Endometrium (tissue), 2 donors: Measurements from ENCODE around the gene ALOX12B.

Experiments
- FAIRE-seq: peaks from 2 replicates; lab custom pipeline; 2012; peaks lifted over from hg19 to GRCh38; lab: Jason Lieb, UNC
- donor health status: control.
- donor health status: control.

ALOX12B gene

GRCh38 chr17:8087075-8087951 lies at the start of gene ALOX12B:
Gene ALOX12B (minus strand): TSS chr17:8087716. CDS start chr17:8087442, 274 bp downstream.
- FAIRE-seq = no peak

- FAIRE-seq = no peak
Observed at GRCh38 chr17:8133941-8134340, 46.4 kb upstream of the ALOX12B start.

GRCh38 chr17:8133399-8133798 lies 45.9 kb upstream of the ALOX12B start:
- FAIRE-seq = no peak

GRCh38 chr17:8131844-8132441 lies 44.4 kb upstream of the ALOX12B start:
- FAIRE-seq = no peak

- no peak for FAIRE-seq
Observed at GRCh38 chr17:8128125-8128784, 40.7 kb upstream of the ALOX12B start.

- FAIRE-seq = no peak
Observed at GRCh38 chr17:8126491-8127066, 39.1 kb upstream of the ALOX12B start.

- FAIRE-seq = no peak
Observed at GRCh38 chr17:8125947-8126490, 38.5 kb upstream of the ALOX12B start.

DNA sequence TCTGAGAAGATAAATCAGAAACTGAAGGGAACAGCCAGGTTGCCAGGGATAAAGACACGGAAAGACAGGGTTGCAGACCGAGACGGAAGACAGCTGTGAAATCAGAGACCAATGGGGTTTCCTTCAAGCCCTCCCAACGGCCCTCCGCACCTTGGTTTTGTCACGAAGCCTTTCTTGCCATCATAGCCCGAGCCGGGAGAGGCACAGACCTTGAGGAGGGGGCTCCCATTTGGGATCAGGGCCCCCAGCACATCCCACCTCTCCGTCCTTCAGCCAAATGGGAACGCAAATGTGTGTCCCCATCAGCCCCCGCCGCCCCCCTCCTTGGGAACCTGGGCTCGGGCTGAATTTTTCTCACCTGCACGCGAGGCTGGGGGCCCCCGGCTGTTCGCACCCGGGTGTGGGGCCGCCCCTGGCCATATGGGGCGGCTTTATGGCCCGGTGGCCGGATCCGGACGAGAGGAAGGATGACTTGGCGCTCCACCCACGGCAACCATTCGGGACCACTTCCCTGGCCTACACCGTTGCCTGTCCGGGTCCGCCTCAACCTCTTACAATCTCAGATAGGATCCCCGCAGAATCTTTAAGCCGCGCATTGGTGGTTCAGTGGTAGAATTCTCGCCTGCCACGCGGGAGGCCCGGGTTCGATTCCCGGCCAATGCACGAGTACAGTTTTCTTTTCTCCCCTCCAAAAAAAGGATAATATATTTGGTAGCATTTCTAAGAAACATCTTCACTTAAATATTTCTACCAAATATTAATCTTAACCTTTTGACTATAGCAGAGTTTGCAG lies 37.8 kb upstream of the ALOX12B start:
- no peak for FAIRE-seq

- no peak for FAIRE-seq
Observed at GRCh38 chr17:8124350-8125153, 37.0 kb upstream of the ALOX12B start.

GRCh38 chr17:8123695-8124349 lies 36.3 kb upstream of the ALOX12B start, which contains the start of gene HES7:
Gene HES7 (minus strand): TSS chr17:8124106. CDS start chr17:8124084, 22 bp downstream.
- no peak for FAIRE-seq

- FAIRE-seq = no peak
Observed at GRCh38 chr17:8122924-8123694, 35.6 kb upstream of the ALOX12B start.

- FAIRE-seq = no peak
Observed at GRCh38 chr17:8122422-8122923, 35.0 kb upstream of the ALOX12B start.

DNA sequence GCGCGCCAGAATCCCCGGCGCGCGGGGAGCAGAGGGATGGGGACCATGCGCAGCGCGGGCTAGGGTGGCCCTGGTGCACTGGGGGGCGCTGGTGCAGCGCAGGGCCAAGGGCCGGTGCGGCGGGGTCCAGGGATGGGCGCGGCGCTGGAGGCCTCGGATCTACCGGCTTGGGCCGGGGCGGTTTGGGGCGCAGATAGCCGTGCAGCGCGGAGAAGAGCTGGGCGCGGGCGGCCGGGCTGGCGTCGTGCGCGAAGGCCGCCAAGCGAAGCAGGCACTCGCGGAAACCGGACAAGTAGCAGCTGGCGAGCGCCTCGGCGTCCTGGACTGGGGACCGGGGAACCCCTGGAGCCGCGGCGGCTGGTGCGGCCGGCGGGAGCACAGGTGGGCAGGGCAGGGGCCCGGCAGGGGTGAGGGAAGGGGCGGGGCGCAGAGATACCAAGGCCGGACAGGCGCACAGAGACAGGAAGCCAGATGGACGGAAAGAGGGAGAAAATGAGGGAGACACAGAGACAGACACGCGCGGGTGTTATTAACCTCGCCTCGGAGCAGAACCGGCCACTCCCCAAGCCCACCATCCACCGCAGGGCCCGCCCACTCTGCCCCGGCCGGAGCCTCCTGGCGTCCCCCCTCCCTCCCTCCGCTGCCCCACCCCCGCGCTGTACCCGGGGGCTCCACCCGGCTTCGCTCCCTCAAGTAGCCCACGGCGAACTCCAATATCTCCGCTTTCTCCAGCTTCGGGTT lies 34.3 kb upstream of the ALOX12B start:
- FAIRE-seq = no peak

DNA sequence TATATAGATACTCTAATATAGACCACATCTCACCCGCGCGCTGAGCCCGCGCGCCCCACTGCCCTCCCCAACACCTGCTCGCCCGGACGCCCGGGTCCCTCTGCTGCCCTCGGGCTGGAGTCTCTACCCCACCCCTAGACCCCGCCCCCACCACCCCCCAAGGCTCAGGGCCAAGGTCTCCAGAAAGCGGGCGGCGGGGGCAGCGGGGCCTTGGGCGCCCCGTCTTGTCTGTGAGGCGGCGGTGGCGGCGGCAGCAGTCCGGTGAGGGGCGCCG lies 33.8 kb upstream of the ALOX12B start:
- no peak for FAIRE-seq

DNA sequence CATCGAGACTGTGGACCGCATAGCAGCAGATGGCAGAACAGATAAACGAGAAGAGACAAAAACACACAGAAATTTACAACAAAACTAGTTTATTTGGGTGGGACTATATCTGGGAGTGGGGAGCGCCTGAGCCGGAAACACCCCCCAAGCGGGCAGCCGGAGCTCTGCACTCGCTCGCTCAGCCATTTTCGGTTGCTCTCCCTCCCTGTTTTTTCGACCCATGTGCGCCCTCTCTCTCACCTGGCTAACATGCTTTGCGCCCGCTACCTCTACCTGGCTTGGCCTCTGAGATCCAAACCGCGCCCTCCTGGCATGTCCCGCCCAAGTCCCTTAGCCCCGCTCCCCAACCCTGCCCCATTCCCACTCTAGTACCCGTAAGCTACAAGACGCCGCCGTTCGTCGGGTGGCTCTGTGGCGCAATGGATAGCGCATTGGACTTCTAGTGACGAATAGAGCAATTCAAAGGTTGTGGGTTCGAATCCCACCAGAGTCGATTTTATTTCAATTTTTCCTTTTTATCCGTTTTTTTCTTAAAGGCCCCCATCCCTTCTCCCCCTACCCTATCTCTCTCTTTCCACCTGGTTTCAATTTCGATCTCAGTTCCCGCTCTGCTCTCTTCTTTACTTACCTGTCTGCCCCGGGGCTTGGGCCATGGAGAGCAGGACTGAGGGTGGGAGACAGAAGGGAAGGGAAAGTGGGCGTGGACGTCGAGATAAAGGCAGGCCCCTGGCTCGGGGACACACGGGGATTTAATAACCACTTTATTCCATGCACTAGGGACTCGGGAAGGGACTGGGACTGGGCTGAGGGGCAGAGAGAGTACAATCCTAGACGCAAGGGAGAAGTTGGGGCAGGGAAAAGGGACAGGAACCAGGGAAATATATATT lies 33.2 kb upstream of the ALOX12B start:
- no peak for FAIRE-seq

DNA sequence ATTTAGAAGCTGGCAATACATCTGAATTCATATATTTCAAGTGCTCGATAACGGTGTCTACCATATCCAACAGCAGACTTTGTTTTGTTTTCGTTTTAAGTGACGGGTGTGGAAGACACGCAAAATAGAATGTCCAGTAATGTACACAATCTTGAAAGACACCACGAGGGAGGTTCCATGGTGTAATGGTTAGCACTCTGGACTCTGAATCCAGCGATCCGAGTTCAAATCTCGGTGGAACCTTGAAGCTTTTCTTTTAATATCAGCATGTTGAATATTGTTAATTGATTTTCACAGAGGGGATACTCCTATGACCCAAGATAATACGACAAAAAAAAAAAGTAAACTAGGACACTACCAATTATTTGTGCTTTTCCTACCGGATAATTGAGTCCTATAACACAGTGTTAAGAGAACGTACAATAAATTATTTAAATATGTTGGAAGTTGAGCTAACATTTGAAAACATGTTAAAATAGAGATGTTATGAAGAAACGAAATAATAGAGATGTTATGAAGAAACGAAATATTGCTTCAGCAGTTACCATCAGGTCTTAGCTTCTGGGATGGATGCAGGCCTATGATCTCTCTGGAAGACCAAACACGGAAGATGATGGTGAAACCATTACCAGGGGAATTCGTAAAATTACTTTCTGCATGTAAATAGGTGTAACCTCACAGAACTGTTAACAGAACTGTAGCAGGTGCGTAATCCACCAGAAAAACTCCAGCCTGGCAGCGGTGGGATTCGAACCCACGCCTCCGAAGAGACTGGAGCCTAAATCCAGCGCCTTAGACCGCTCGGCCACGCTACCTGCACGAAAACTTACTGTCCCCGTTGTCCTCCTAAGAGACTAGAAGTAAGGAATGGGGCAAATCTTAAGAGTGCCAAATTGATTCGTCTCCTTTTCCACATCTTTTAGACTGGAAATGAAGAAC lies 32.3 kb upstream of the ALOX12B start:
- peak; percentile 87 for FAIRE-seq
